ENCODE measurements around the gene ANKEF1.
A peak's percentile ranks its signal among the peaks of the same experiment; 100 is the strongest.

Gene ANKEF1

GRCh38 chr20:10090588-10091166, 55.9 kb downstream of the ANKEF1 start:
- DNase-seq: peak; percentile 16

- no peak for DNase-seq
These were observed 58.4 kb downstream of the ANKEF1 start for GRCh38 chr20:10093087-10093591.

- DNase-seq: no peak
These were observed 59.9 kb downstream of the ANKEF1 start for GRCh38 chr20:10094566-10095173.

GRCh38 chr20:10096790-10097189, 62.0 kb downstream of the ANKEF1 start:
- DNase-seq: no peak

- no peak for DNase-seq
These were observed 70.3 kb downstream of the ANKEF1 start for GRCh38 chr20:10105046-10105445.
